Measurements from ENCODE around the gene CD101. TPM values are rescaled to one million over a fixed set of nuclear protein-coding genes. Genes with fewer than 3 reads are reported as not detected.
A peak's percentile ranks its signal among the peaks of the same experiment; 100 is the strongest.

The CD101 gene
- total RNA-seq, 1 donor from 2014 or later, result 0.53 TPM

- Histone ChIP-seq H3K27me3 (ENCODE audit: control insufficient read depth, insufficient read depth, low read length) (no peaks in the 10 kb centered on the region), H3K36me3 (ENCODE audit: control insufficient read depth, insufficient read depth, low read length) (peaks cover 1% of the 10 kb centered on the region), H3K4me3 (ENCODE audit: low read depth, low read length) (no peak overlapping the region)
- DNase-seq (ENCODE audit: low read depth) (no peak), FAIRE-seq (no peak)
- no peak for TF ChIP-seq CTCF (IDR thresholded peaks at IDR 0.05; ENCODE audit: insufficient read depth, low read length, severe bottlenecking)
Observed at GRCh38 chr1:116993286-116993685, 8.3 kb upstream of the CD101 start.

GRCh38 chr1:116994411-116994810 lies 7.1 kb upstream of the CD101 start:
- Histone ChIP-seq H3K4me3 (ENCODE audit: low read depth, low read length) (no peak overlapping the region), H3K27me3 (ENCODE audit: control insufficient read depth, insufficient read depth, low read length) (no peaks in the 10 kb centered on the region), H3K36me3 (ENCODE audit: control insufficient read depth, insufficient read depth, low read length) (peaks cover 1% of the 10 kb centered on the region)
- TF ChIP-seq CTCF (IDR thresholded peaks at IDR 0.05; ENCODE audit: insufficient read depth, low read length, severe bottlenecking), result no peak
- FAIRE-seq (no peak), DNase-seq (ENCODE audit: low read depth) (no peak)

- Histone ChIP-seq H3K4me3 (ENCODE audit: low read depth, low read length) (no peak overlapping the region), H3K36me3 (ENCODE audit: control insufficient read depth, insufficient read depth, low read length) (no peaks in the 10 kb centered on the region), H3K27me3 (ENCODE audit: control insufficient read depth, insufficient read depth, low read length) (no peaks in the 10 kb centered on the region)
- no peak for TF ChIP-seq CTCF (IDR thresholded peaks at IDR 0.05; ENCODE audit: insufficient read depth, low read length, severe bottlenecking)
- FAIRE-seq, result no peak
- peak; percentile 55 for DNase-seq (ENCODE audit: low read depth)
Observed at GRCh38 chr1:116997066-116997465, 4.5 kb upstream of the CD101 start.

GRCh38 chr1:116997636-116998035 lies 3.9 kb upstream of the CD101 start:
- no peak overlapping the region for H3K4me3 ChIP-seq (ENCODE audit: low read depth, low read length)
- H3K27me3 ChIP-seq (ENCODE audit: control insufficient read depth, insufficient read depth, low read length), result no peaks in the 10 kb centered on the region
- DNase-seq (ENCODE audit: low read depth) (no peak), FAIRE-seq (no peak)
- no peaks in the 10 kb centered on the region for H3K36me3 ChIP-seq (ENCODE audit: control insufficient read depth, insufficient read depth, low read length)
- no peak for TF ChIP-seq CTCF (IDR thresholded peaks at IDR 0.05; ENCODE audit: insufficient read depth, low read length, severe bottlenecking)

- Histone ChIP-seq H3K36me3 (ENCODE audit: control insufficient read depth, insufficient read depth, low read length) (no peaks in the 10 kb centered on the region), H3K4me3 (ENCODE audit: low read depth, low read length) (no peak overlapping the region), H3K27me3 (ENCODE audit: control insufficient read depth, insufficient read depth, low read length) (no peaks in the 10 kb centered on the region)
- FAIRE-seq, result no peak
- DNase-seq (ENCODE audit: low read depth), result peak; percentile 25
- TF ChIP-seq CTCF (IDR thresholded peaks at IDR 0.05; ENCODE audit: insufficient read depth, low read length, severe bottlenecking), result no peak
Observed at GRCh38 chr1:116999596-116999995, 2.0 kb upstream of the CD101 start.

GRCh38 chr1:117000142-117000541 lies 1.4 kb upstream of the CD101 start:
- TF ChIP-seq CTCF (IDR thresholded peaks at IDR 0.05; ENCODE audit: insufficient read depth, low read length, severe bottlenecking), result no peak

More at GRCh38 chr1:117000142-117000541, 1.4 kb upstream of the CD101 start:
- no peak overlapping the region for H3K4me3 ChIP-seq (ENCODE audit: low read depth, low read length)
- FAIRE-seq, result peak; percentile 50
- no peaks in the 10 kb centered on the region for H3K36me3 ChIP-seq (ENCODE audit: control insufficient read depth, insufficient read depth, low read length)
- no peak for DNase-seq (ENCODE audit: low read depth)
- H3K27me3 ChIP-seq (ENCODE audit: control insufficient read depth, insufficient read depth, low read length), result no peaks in the 10 kb centered on the region

All from bronchial epithelial cell (primary cell).